NCI-H524 treated with DMSO at 0.1 percent for 48 hours (cell line): ENCODE results near the gene LAG3.

Experiments
- DNase-seq: peaks from one replicate; lab custom pipeline; 2025; lab: John Stamatoyannopoulos, UW

The LAG3 gene

DNA sequence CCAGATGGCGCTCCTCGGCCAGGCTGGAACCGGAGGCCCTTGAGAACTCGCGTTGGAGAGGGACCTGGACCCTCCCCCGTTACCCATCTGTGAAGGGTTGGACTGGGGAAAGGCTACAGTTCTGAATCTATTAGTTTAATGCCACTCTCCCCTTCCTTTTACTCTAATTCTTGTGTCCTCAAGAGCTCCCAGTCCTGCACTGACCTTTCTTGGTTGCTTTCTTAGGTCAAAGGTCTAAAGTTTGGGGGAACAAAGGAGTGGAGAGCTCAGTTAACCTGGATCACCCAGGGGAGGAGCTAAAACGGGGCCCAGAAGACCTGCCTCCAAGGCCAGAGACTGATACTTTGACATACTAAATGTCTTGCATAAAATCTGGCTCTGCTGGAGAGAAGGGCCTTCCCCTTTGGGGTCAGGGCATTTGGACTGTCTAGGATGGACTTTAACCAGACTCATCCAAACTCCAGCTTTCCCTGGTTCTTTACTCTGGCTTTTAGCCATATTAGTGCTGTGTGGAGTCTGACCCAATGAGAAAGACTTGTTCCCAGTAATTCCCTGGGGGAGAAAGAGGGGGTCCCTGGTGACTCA lies 18.5 kb upstream of the LAG3 start:
- no peak for DNase-seq

DNA sequence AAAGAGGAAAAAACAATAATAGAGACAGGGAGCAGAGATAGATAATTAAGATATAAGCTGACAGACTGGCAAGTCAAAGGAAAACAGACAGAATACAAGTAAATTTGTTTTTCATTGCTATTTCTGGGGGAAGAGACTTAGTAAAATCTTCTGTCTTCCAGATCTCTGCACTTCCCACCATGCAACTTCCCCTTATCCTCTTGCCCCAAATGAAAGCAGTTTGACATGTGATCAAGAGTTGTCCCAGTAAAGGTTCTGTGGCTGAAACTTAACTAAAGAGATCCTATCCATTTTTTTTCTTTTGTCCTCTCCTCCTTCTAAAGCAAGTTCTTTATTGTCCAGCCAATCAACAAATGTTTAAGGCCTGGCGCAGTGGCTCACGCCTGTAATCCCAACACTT lies 17.9 kb upstream of the LAG3 start:
- no peak for DNase-seq

GRCh38 chr12:6757028-6757690 lies 15.2 kb upstream of the LAG3 start:
- DNase-seq: no peak

DNA sequence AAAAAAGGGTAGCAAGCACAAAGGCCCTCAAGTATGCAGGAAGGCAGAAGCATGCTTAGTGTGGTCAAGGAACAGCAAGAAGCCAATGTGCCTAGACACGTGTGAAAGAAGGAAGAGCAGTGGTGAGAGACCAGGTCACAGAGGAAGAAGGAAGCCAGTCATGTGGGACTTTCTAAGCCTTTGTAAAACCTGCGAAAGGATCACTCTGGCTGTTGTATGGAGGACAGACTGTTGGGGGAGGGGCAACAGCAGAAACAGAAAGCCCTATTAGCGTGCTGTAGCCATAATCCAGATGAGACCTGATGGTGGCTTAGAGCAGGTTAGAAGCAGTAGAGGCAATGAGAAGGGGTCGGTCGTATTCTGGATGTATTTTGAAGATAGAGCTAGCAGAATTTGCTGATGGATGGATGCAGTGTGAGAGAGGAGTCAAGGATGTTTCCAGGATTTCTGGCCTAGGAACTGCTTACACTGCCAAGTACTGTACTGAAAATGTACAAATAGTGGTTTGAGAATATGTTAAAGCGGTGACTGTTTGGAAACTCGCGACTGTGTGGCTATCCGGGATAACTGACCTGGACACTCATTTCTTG lies 13.7 kb upstream of the LAG3 start:
- no peak for DNase-seq

DNA sequence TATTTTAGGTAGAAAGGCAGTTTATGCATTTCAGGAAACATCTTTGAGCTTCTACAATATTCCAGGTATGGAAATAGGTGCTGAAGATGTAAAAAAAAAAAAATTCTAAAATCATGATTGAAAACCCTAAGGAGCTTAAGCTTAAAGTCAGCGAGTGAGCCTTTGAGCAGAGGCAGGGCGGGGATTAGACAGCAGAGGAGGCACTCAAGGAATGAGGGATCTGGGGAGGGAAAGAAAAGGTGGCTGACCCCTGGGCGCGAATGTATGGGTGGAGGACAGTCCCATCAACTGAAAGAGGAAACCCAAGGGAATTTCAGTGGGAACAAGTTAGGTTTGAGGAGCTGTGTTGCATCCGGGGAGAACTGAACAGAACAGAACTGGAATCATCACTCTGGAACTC lies 12.6 kb upstream of the LAG3 start:
- DNase-seq: no peak

DNA sequence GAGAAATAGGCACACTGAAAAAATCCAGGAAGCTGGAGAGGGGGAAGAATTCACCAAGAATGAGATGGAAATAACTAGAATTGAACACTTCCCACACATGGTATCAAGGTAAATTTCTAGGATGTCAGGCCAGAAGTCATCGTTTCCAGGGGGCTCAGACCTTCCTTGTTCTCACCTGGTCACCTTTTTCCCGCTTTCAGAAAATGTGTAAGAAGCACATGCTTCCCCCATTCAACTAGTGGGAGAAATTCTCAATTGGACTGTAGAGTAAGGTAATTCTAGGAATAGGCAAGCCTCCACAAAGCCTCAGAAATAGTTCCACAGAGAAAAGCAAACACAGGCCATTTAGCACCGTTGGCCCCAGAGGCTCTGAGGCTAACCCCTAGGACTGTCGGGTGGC lies 8.9 kb upstream of the LAG3 start:
- no peak for DNase-seq

- peak; percentile 97 for DNase-seq
These were observed 8.1 kb upstream of the LAG3 start for GRCh38 chr12:6764011-6764828.

DNA sequence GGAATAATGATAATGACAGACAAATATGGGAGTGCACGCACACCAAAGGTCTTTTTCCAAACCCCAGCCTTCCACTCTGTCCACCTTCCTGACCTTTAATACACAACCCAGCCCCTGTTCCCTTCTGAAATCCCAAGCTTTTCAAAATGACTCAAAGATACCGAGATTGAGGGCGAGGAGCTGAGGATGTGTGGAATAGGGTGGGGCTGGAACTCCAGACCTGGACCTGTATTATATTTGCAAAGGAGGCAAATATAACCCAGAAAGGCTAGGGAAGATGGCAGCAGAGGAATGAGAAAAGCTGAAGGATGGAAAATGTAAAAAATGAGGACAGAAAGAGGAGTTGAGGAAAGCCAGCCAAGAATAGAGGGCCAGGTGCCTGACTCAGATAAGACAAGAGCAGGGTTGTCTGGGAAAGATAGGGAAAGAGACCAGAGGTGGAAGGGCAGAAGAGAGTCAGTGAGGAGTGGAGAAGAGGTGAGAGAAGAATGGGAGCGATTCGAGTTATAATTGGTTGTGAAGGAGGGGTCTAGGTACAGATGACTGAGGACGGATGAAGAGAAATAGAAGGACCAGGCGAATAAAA lies 7.2 kb upstream of the LAG3 start:
- no peak for DNase-seq

GRCh38 chr12:6765634-6766581 lies 6.4 kb upstream of the LAG3 start, which contains the start of gene PTMS:
Gene PTMS, plus strand, starts transcription at chr12:6766363. Its CDS starts 343 bp downstream, at chr12:6766706.
- peak; percentile 68 for DNase-seq

DNA sequence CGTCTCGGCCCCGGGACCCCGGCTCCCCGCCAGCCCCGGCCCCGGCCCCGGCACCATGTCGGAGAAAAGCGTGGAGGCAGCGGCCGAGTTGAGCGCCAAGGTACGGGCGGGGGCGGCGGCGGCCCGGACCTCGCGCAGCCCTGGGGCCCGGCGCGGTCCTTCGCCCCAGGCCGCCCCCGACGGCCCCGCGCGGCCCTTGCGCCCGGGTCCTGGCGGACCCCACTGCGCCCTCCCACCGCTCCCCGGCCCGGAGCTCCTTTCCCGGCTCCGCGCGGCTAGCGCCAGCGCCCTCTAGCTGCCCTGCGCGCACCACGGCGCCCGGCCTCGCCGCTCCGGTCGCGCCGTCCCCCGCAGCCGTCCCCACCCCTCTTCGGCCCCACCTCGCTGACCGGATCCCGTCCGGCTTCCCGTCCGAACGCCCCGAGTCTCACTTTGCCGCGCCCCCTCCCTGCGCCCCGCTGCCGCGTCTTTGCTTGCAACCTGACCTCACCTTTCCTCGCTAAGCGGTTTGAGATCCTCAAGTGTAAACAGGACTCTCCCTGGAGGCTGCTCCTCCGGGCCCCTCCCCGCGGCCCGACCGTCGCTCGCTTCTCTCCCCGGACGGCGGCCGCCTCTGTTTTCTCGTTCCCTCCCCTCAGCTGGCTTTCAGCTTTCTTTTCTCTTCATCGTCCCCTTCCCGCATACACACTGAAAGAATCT lies 5.5 kb upstream of the LAG3 start:
- DNase-seq: no peak

GRCh38 chr12:6767353-6768319 lies 4.7 kb upstream of the LAG3 start:
- no peak for DNase-seq

GRCh38 chr12:6768437-6768914 lies 3.8 kb upstream of the LAG3 start:
- no peak for DNase-seq

DNA sequence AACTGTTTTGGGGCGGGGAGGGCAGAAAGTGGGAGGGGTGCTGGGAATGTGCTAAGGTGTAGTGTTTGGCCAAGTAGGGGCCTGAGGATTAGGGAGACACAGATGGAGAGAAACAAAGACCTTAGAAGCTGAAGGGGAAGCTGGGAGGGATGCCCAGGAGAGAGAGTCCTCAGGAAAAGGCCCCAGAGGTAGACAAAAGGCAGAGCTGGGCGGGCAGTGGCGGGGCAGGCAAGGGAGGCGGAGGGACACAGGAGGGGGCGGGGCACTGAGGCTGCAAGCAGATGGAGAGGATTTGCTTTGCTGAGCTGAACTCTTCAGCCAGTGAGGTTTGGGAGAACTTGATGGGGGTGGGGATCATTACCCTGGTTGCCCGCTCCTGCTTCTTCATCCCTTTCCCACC lies 3.3 kb upstream of the LAG3 start:
- DNase-seq: peak; percentile 72

DNA sequence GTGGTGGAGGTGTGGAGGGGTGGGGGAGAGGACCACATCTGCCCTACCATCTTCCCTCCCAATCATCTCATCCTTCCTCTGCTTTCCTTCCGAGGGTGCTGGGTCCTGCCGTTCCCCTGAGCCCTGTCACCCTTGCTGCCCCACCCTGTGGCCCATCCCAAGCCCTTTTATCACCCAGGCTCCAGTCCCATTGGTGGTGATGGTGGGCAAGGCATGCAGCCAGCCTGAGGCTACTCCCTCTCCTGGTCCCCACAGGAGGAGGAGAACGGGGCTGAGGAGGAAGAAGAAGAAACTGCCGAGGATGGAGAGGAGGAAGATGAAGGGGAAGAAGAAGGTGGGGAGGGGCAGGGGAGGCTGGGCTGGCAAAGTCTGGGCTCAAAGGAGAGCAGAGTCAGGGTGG lies 2.7 kb upstream of the LAG3 start:
- DNase-seq: no peak

GRCh38 chr12:6770094-6770493 lies 2.2 kb upstream of the LAG3 start:
- DNase-seq: no peak

DNA sequence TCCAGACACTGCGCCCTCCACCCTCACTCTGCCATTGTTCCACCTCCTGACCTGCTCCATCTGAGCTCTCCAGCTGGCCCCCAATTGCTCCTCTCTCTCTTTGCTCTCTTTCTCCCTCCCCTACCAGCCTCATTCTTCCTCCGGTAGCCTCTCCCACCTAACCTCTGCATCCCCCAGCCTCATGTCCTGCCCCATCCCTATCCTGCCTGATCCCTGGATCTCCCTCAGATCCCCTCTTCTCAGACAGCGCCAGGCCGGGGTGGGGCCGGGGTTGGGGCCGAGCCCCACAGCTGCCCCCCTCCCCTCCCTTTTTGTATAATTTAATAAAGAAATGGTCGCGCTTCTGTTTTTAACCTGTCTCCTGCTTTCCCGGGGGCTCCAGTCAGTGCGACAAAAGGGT lies 1.7 kb upstream of the LAG3 start:
- no peak for DNase-seq

DNA sequence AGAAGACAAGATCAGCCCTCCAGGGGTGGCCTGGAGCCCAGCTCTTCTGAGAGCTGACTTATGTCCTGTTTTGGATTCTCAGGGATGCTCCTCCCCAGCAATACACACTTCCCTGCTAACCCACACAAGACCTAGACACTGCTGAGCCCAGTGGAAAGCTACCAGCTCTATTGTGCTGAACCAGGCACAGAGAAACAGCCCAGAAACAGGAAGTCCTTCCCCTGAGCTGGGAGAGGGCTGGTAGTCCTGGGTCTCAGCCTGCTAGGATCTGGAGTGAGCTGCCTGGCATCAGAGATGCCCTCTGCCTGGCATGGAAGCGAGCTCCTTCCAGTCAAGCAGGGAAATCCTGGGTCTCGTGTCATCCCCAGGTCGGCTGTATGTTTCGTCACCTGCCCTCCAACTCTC lies 1.2 kb upstream of the LAG3 start:
- no peak for DNase-seq

DNA sequence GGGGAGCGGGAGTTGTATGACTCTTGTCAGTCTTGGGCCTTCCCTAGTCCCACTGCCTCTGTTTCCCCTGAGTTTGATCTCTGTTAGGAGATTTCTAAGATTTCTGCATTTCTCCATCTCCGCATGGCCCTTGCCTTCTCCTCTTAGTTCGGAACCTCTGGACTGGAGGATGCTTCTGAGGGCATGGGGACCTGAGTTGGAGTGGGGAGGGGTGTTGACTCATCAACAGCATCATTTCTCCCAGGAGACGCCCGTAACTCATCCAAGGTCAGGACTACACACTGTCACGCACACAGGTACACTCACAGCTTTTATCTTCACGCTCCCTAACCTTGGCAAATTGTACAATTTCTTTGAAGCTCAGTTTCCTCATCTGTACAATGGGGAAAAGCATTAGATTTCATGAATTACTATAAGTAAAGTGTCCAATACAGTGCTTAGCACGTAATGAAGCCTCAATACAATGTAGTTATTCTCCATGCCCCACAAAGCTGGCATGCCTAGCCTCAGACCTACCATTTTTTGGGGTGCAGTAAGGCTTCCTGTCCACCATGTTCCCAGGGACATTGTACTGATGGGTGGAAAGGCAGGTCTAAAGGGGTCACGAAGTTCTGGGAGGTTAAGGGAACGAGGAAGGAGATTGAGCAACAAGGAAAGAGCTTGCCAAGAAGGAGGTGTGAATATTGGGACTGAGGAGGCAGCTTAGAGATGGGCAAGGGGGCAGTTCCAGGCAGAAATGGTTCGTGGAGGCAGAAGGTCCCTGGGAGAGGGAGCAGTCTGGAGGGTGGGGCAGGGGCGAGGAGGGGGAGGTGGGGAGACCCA lies 600 bp upstream of the LAG3 start:
- DNase-seq: no peak
